ENCODE data around the gene CENPV. TPM values are rescaled to one million over a fixed set of nuclear protein-coding genes. Genes with fewer than 3 reads are reported as not detected.

The CENPV gene
- total and polyA plus RNA-seq, 2 of the 13 experiments (the other 11 are each of a cell fraction or from before 2014, with no cell fraction given), result 193 to 292 TPM

- TF ChIP-seq GTF3A (CRISPR knock-in tag; conservative IDR thresholded peaks at IDR 0.05) (no peak), ZNF24 (IDR thresholded peaks at IDR 0.05) (no peak), SOX13 (IDR thresholded peaks at IDR 0.05) (no peak), SOX13 (CRISPR knock-in tag; conservative IDR thresholded peaks at IDR 0.05 in 1 of 2, IDR thresholded peaks at IDR 0.05 in 1 of 2) (peak in 1 of 2 experiments; percentile 55; a peak in 2 of 4 replicates), AKNA (CRISPR knock-in tag; IDR thresholded peaks at IDR 0.05; ENCODE audit: borderline replicate concordance) (no peak), PRPF4 (IDR thresholded peaks at IDR 0.05; ENCODE audit: low read depth, low read length, poor library complexity, severe bottlenecking) (no peak), TFDP2 (CRISPR knock-in tag; IDR thresholded peaks at IDR 0.05) (peak; percentile 94), SMYD3 (CRISPR knock-in tag; IDR thresholded peaks at IDR 0.05) (0 out of 2 replicates have a peak, but pooled peaks have one; percentile 40), ERF (CRISPR knock-in tag; IDR thresholded peaks at IDR 0.05) (no peak), HOXA5 (CRISPR knock-in tag; IDR thresholded peaks at IDR 0.05) (peak; percentile 37; the same call in 1 of the 2 replicates), MEF2D (CRISPR knock-in tag; IDR thresholded peaks at IDR 0.05) (0 out of 2 replicates have a peak, but pooled peaks have one; percentile 17), MAX (IDR thresholded peaks at IDR 0.05) (peak; percentile 39; the same call in 1 of the 2 replicates), ARID5B (CRISPR knock-in tag; IDR thresholded peaks at IDR 0.05) (no peak), SOX5 (CRISPR knock-in tag; IDR thresholded peaks at IDR 0.05; ENCODE audit: borderline replicate concordance) (0 out of 2 replicates have a peak, but pooled peaks have one; percentile 27), KLF6 (CRISPR knock-in tag; IDR thresholded peaks at IDR 0.05) (no peak), HOXA3 (CRISPR knock-in tag; IDR thresholded peaks at IDR 0.05) (peak; percentile 46)
Observed at GRCh38 chr17:16352303-16352666, 984 bp downstream of the CENPV start (continued).

All from HepG2 (cell line).